Stimulated activated CD8-positive, alpha-beta memory T cell treated with anti-CD3 and anti-CD28 coated beads, Interleukin-7, amount 100 ng/mL, for 48 hours (primary cell): Measurements from ENCODE around the gene MAN2A1.

Experiments
- DNase-seq, 2 donors: peaks; one replicate each; pipeline ENCODE4 v3.0.0-alpha.2; 2020; ENCODE audit warnings: low read depth in 1 of 2; ENCODE audit errors: extremely low read depth in 1 of 2

MAN2A1 gene

DNA sequence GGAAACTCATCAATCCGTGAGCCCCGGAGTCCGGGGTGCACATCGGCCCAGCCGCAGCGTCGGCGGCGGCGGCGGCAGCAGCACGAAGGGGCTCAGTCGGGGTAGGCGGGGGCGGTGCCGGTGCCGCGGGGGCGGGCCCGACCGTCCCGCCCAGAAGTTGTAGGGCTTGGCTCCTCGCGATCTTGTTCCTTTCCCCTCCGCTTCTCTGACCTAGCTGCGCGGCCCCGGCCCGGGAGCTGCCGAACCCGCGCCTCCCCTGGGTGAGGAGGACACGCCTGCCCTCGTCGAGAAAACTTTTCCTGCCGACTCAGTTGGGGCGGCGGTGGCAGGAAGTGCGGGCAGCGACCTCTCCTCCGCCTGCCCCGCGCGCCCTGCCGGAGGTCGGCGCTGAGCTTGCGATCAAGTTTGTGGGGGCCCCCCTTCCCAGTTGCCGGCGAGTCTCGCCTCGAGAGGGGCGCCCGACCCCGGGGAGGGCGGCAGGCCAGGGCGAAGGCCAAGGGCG lies at the start of gene MAN2A1:
TSS of gene MAN2A1 (plus strand) at position 188 of the 502 bp plus-strand sequence. CDS start 491 bp downstream, outside the sequence.
- peak; percentile 57 to 63 for DNase-seq

DNA sequence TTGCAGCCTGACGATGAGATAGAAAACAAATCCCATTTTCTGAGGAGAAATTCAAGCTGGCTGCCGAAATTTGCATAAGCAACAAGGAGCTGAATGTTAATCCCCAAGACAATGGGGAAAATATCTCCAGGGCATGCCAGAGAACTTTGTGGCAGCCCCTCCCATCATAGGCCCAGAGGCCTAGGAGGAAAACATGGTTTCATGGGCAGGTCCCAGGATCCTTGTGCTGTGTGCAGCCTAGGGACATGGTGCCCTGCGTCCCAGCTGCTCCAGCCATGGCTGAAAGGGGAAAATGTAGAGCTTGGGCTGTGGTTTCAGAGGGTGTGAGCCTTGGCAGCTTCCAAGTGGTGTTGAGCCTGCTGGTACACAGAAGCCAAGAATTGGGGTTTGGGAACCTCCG lies 48.8 kb upstream of the MAN2A1 start:
- no peak for DNase-seq

GRCh38 chr5:109643791-109644350 lies 45.9 kb upstream of the MAN2A1 start:
- no peak for DNase-seq

GRCh38 chr5:109644829-109645228 lies 44.9 kb upstream of the MAN2A1 start:
- DNase-seq, result no peak

DNA sequence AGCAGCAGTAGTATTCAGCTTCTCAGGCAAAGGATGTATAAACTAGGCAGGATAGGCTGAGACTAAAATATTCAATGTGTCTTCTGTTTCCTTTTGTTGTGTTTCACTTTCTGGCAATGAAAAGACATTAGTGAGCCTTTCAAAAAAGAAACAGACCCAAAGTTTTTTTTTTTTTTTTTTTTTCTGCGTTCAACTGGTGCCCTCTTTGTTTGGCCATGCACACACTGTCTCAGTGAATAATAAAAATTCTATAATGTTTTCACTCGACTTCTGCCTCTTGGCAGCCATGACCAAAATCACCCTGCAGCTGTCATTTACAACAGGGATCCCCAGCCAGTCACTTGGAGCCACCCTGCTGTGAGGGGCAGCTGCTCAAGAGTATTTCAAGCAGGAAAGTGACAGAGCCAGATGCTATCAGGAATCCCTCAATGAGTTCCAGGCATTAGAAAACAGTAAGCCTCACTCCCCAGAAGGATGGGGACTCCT lies 44.0 kb upstream of the MAN2A1 start:
- DNase-seq, result no peak

- DNase-seq, result no peak
Measured at GRCh38 chr5:109649318-109649717, 40.4 kb upstream of the MAN2A1 start.

DNA sequence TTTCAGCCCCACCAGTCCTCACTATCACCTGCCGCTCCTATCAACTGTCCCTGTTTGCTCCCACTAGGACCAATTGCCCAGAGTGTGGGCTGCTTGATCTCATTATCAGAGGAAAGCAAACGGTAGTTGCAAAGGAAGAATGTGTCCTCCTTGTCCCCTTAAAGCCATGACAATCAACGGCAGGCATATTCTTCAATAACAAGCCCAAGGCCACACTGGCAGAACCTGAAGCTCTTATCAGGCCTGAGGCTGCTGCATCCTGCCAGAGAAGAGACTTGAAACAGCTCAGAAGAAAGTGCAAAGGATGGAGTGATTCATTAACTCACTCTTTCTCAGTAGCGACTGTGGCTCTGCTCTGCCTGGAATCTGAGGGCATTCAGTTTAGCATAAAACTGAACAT lies 39.2 kb upstream of the MAN2A1 start:
- no peak for DNase-seq

GRCh38 chr5:109652096-109652495 lies 37.6 kb upstream of the MAN2A1 start:
- DNase-seq, result no peak

- DNase-seq, result no peak
Measured at GRCh38 chr5:109653042-109653441, 36.7 kb upstream of the MAN2A1 start.

GRCh38 chr5:109653561-109654239 lies 36.0 kb upstream of the MAN2A1 start:
- DNase-seq, result no peak

DNA sequence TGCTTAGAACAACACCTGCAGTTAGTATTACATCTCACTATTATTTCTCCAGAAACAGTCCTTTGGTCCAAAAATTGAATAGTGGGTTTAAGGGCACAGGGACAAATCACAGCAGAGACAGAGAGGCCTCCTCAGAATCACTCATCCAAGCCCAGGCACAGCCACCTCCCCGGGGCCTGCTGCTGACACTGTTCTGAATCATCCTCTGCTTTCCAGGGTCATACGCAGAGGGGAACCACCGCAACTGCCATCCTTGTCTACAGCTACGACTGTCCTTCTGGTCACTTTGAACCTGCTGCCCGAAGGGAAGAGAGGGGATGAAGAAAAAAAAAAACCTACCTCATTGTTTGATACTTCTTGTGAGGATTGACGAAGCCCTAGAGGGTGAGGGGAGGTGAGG lies 35.3 kb upstream of the MAN2A1 start:
- peak; percentile 9 to 10 for DNase-seq

DNA sequence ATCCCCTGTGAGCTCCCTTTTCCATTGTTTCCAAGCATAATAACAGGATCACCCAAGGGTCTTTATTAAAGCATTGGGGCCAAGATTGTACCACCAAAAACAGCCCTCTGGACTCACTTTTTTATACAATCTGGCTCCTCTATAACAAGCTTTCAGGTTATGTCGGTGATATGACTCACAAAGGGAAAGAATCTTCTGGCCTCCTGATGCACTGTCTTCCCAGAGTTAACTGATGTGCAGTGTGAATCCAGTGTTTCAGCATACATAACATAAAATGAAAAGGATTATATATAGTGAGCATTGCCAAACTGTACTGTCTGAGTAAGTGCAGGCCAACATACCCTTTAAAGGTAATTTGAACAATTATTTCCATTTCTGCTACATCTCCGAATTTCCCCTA lies 33.9 kb upstream of the MAN2A1 start:
- DNase-seq, result no peak

DNA sequence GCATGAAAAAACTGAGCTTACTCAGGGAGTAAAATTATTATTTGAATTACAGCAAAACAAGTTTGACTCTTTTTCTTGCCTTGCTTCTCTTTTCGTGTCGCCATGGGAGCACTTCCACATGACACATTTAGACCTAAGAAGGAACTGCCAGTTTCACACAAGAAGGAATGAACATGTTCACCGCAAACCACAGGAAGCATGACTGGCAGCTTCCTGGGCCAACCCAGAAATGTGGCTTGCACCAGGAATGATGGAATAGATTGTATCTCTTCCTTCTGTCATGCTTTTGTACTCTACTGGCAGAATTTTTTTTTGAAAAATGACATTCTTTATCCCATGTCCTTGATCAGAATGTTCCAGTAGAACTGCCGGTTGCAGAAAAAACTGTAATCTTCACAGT lies 32.9 kb upstream of the MAN2A1 start:
- peak; percentile 4 to 51 for DNase-seq

DNA sequence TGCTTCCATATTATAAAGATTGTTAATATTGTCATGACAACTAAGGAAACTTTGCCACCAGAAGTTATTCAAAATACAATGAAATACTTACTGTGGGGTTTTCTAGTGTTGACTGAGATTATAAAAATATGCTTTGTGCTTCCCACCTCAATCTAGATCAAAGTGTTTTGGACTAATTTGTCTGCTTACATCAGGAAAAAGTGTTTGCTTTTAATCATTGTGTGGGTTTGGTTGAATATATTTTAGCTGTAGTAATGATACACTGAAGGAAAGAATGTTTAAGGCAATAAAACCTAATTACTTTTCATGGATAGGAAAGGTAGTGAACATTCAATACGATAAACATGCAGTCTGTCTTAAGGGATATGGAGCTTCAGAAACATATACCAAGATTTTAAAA lies 29.8 kb upstream of the MAN2A1 start:
- no peak for DNase-seq

- no peak for DNase-seq
Measured at GRCh38 chr5:109660301-109660700, 29.4 kb upstream of the MAN2A1 start.

DNA sequence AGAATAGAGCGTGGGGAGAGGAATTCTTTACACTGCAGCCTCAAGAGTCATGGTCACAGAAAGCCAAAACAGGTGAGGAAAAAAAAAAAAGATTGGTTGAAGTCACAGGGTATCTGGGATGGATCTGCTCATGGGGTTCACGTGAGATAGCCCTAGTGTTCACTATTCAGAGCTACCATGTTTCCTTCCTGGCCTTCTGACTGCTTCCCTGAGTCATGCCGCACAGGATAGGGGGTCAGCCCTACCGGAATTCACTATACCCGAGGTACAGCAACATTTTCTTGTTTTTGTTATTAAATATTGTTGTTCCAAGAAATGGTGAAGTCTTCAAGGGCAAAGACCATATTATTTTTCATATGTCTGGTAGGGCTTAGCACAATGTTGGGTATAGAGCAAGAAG lies 21.5 kb upstream of the MAN2A1 start:
- no peak for DNase-seq

GRCh38 chr5:109668668-109669422 lies 20.9 kb upstream of the MAN2A1 start:
- no peak for DNase-seq

- DNase-seq, result no peak
Measured at GRCh38 chr5:109669991-109670706, 19.6 kb upstream of the MAN2A1 start.

DNA sequence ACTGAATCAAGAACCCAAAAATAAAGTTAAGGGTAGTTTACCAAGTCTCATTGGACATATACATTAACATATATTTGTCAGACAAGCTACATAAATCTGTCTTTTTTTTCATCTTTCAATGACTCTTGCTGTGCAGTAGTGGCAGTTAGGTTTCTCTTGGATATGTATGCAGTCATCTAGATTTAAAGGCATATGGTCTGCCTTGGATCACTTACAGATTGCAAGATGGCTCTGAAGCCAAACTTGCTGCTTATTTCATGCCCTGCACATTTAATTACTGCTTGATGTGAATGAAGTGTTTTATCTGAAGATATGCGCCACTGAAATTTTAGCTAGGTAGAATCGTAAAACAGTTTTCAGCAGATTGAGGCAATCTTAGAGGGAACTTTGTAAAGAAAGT lies 18.6 kb upstream of the MAN2A1 start:
- DNase-seq, result no peak

DNA sequence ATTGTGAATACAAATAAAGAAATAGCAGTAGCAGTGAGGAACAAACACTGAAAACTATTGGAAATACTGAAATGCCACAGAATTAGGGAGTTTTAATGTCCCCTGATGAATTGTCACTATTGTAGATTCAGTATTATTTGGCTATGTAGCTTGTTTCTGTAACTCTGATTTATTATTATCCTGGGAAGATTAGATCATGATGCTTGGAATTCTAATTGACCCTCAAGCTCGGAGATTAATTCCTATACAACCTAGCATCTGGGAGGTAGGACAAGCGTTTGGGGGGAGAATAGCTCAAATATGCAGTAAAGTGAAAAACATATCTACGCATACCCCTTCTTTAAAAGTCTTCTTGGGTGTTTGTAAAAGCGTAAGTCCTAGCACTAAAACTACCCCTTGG lies 15.1 kb upstream of the MAN2A1 start:
- no peak for DNase-seq

GRCh38 chr5:109676920-109677319 lies 12.8 kb upstream of the MAN2A1 start:
- no peak for DNase-seq
